GM18870 (cell line): ENCODE results near the gene FOXD2.

ENCODE experiments used
- ATAC-seq: cut with Tn5 transposase; IDR thresholded peaks from one replicate; pipeline ENCODE4 v1.9.1; 2021; ENCODE audit warnings: moderate library complexity; ENCODE audit not compliant: unreplicated experiment

The FOXD2 gene

GRCh38 chr1:47416319-47417169, 21.3 kb upstream of the FOXD2 start:
- no peak for ATAC-seq

GRCh38 chr1:47417170-47418044, 20.4 kb upstream of the FOXD2 start:
- no peak for ATAC-seq

GRCh38 chr1:47418122-47418521, 19.7 kb upstream of the FOXD2 start:
- no peak for ATAC-seq

GRCh38 chr1:47418681-47419325, 19.0 kb upstream of the FOXD2 start:
- ATAC-seq: no peak

GRCh38 chr1:47420547-47420946, 17.3 kb upstream of the FOXD2 start:
- ATAC-seq: no peak

GRCh38 chr1:47423872-47424271, 14.0 kb upstream of the FOXD2 start:
- no peak for ATAC-seq

GRCh38 chr1:47424336-47424982, 13.4 kb upstream of the FOXD2 start:
- no peak for ATAC-seq

- ATAC-seq: no peak
Observed at GRCh38 chr1:47431534-47431933, 6.3 kb upstream of the FOXD2 start.

GRCh38 chr1:47432071-47433036, 5.5 kb upstream of the FOXD2 start:
- peak; percentile 42 for ATAC-seq

GRCh38 chr1:47433037-47433421, 4.8 kb upstream of the FOXD2 start:
- ATAC-seq: no peak

- no peak for ATAC-seq
Observed at GRCh38 chr1:47433477-47434050, 4.3 kb upstream of the FOXD2 start.

GRCh38 chr1:47434051-47434842, 3.6 kb upstream of the FOXD2 start:
- ATAC-seq: no peak

- ATAC-seq: no peak
Observed at GRCh38 chr1:47435506-47436303, 2.1 kb upstream of the FOXD2 start.

- ATAC-seq: no peak
Observed at GRCh38 chr1:47436304-47436978, 1.4 kb upstream of the FOXD2 start.

- peak; percentile 2 for ATAC-seq
Observed at GRCh38 chr1:47436979-47437446, 831 bp upstream of the FOXD2 start.

- peak; percentile 3 for ATAC-seq
Observed at GRCh38 chr1:47438165-47439016, 547 bp downstream of the FOXD2 start.
